Stimulated activated CD8-positive, alpha-beta memory T cell treated with anti-CD3 and anti-CD28 coated beads, Interleukin-7, amount 100 ng/mL, for 1 hour (primary cell): Measurements from ENCODE around the gene CCDC69.
"Not testable (repeated sequence)": the region's sequence is repeated elsewhere in the genome, so short reads cannot be mapped to it uniquely, and the experiment has no call there.

Experiments
- DNase-seq, 2 donors: peaks; one replicate each; pipeline ENCODE4 v3.0.0-alpha.2; 2020; ENCODE audit warnings: low read depth in 2 of 2

The CCDC69 gene

GRCh38 chr5:151192626-151193025 lies 31.3 kb downstream of the CCDC69 start:
- DNase-seq: no peak

DNA sequence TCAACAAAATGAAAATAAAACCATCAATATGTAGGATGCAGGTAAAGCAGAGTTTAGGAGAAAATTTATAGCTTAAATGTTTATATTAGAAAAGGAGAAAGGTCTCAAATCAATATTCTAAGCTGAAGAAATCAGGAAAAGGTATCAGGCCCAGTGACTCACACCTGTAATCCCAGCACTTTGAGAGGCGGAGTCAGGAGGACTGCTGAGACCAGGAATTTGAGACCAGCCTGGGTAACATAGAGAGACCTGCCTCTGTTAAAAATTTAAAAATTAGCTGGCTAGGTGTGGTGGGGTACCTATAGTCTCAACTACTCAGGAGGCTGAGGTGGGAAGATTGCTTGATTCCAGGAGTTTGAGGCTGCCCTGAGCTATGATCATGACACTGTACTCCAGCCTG lies 32.2 kb downstream of the CCDC69 start:
- no peak for DNase-seq

GRCh38 chr5:151189151-151189550 lies 34.7 kb downstream of the CCDC69 start:
- DNase-seq: no peak

DNA sequence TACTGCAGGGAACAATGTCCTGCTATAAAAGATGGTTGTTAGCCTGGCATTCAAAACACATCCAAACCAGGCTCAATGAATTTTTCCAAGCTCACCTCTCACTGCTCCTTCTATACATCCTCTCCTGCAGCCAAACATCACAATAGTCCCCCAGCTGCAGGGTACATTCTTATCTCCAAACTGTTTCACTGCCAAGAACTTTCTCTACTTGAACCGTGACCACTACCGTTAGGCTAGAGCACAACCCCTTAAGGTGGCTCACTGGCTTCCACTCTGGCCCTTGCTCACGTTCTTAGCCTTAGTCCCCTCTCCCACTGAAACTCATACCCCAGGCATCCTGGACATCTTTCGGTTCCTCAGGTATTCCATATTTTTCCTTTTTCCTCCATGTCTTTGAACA lies 37.4 kb downstream of the CCDC69 start:
- no peak for DNase-seq

DNA sequence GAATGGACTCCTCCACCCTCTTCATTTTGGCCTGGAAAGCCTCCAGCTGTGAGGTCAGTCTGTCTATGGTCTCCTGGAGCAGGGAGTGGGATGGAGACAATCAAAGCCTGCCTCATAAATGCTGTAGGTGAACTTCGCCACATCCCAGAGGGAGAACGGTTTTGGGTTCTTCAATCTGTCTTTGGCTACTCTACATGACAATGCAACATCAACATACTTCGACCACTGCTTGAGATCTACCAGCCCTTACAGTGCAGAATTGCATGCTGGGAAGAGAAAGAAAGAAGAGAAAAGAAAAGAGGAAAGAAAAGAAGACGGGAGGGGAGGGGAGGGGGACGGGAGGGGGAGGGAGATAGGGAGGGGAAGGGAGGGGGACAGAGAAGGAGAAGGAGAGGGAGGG lies 37.8 kb downstream of the CCDC69 start:
- no peak for DNase-seq

DNA sequence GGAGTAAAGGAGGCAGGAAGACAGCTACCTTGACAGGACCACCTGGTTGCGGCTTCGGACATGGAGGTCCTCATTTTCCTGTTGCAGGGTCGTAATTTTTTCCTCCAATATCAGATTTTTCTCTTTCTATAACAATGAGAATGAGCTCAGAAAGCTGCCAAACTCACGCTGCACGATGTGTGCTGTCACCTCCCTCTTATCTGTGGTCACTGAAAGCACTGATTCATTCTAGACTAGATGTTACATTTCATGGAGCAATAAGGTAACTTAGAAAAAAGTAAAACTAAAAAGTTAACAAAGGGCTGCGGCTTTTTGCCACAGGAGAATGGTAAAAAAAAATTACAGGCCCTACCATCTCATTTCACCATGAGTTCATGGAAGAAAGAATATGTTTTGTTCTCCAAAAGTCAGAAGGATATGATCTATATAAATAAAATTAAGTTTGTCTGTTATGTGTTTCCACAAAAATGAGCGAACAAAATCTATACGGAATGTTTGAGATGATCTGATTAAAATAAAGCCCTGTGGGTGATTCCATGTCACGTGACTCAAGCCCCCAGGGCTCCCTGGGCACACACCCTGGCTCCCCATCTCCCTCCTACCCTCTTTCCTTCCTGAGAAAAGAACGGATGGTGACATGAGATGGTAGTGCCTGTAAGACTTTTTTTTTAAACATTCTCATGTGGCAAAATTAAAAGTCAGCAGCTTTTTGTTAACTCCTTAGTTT lies 39.4 kb downstream of the CCDC69 start:
- no peak for DNase-seq

- DNase-seq: no peak
Observed at GRCh38 chr5:151183456-151184245, 40.2 kb downstream of the CCDC69 start.

GRCh38 chr5:151182976-151183375 lies 40.9 kb downstream of the CCDC69 start:
- no peak for DNase-seq

DNA sequence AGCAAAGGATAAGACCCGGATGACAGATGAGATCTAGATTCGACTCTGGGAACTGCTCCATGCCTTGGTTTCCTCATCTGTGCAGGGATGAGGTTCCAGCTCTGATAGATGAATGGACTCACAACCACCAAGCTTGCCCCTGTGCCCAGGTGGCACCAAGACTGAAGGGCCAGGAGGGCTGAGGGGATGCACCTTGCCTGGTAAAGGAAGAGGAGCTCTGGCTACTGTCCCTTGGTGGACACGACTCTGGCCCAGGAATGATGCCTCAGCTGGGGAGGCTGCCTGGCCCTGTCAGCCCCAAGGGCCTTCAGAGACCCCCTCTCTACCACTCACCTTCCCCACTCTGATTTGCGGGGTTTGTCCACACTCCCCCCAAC lies 41.4 kb downstream of the CCDC69 start:
- no peak for DNase-seq

GRCh38 chr5:151181818-151182523 lies 41.9 kb downstream of the CCDC69 start:
- DNase-seq: no peak

DNA sequence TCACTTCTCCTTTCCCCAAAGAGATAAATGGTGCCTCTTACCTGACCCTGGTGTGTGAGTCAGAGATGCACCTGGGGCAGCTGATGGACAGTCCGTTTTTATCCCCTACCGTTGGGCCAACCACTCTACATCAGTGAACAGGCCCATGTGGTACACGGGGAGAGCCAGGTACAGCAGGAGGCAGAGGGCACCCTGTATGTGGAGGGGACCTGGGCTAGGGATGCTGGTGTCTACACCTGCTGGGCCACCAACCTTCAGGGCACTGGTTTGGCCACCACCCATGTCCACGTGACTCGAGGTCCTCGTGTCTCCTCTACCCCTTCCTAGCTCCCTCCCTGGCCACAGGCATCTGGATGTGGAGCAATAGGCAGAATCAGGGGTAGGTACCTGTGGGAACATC lies 43.6 kb downstream of the CCDC69 start:
- no peak for DNase-seq

GRCh38 chr5:151179489-151179840 lies 44.4 kb downstream of the CCDC69 start:
- DNase-seq: no peak

DNA sequence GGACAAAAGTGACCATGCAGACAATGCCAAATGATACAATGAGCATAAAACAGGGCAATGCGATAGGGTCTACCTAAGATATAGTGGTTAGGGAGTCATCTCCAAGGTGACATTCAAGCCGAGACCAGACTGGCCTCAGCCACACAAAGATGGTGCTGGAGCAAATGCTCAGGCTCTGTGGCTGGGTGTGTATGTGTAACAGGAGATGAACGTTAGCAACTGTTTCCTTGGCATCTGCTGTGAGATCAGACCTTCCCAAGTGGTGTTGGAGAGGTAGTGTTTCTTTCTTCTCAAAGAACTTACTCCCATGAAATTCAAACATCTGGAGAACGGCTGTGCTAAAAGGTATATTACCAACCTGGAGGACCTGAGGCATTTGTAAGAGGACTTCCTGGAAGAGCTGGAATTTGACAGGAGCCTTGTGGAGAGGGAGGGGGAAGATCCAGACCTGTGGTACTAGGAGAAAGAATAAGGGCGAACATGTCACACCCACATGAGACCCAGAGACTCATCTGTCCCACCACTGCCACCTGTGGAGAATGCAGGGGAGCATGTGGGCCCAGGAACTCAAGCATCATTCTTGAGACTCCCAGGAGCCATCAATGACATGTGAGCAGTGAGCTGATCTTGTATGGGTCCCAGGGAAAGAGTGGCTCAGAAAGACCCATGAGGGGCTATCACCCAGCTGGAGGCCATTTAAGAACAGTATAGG lies 45.0 kb downstream of the CCDC69 start:
- no peak for DNase-seq

GRCh38 chr5:151178372-151178771 lies 45.5 kb downstream of the CCDC69 start:
- DNase-seq: no peak

GRCh38 chr5:151176268-151176667 lies 47.6 kb downstream of the CCDC69 start:
- not testable (repeated sequence) for DNase-seq

DNA sequence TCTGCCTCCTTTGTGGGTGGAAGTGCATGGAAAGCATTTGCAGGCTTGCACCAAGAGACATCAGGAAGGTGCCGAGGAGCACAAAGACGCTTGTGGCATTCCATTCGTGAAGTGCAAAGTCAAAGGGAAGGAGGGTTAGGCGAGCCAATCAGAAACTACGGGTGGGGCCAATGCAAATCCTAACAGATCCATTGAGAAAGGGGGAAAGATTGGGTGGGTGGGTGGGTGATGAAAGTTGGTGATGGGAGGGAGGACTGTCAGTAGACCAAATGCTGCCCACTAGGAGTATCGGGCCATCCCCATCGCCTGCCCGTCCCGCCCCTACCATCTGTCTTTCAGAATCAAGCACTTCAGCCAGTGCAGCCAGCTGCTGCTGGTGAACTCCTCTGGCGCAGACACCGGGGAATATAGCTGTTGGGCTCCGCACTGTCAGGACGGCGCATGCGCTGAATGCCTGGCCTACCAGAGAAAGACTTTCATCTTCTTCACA lies 49.2 kb downstream of the CCDC69 start:
- no peak for DNase-seq

GRCh38 chr5:151173711-151174611 lies 49.9 kb downstream of the CCDC69 start:
- DNase-seq: no peak

DNA sequence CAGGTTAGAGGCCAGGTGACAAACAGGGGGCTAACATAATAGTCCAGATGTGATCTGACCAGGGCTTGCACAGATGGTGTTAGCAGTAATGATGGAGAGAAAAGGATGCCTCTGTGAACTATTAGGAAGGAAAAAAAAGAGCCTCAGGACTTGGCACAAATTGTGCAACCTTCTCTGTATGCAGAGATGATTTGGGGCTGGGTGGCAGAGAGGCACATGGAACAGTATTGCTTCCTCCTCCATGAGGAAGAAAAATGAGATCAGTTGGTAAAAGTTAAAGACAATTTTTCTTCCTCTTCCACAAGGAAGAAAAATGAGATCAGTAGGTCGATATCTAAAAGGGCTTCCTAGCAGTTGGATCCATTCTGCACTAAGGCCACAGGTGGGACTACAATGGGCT lies 52.4 kb downstream of the CCDC69 start:
- no peak for DNase-seq

GRCh38 chr5:151168602-151169344 lies 55.1 kb downstream of the CCDC69 start:
- no peak for DNase-seq

GRCh38 chr5:151167022-151167421 lies 56.9 kb downstream of the CCDC69 start:
- no peak for DNase-seq
